B cell (primary cell): Measurements from ENCODE around the gene KAZN.

ENCODE experiments used
- EZH2 ChIP-seq: IDR thresholded peaks from 2 replicates; pipeline ENCODE4 v1.6.1; 2012; ENCODE audit warnings: borderline replicate concordance, low read depth, mild to moderate bottlenecking, moderate library complexity, low read length; ENCODE audit not compliant: insufficient read depth, poor library complexity, severe bottlenecking
- TF ChIP-seq, protein P1 (sequence below): fragments of 200-600 bp; IDR thresholded peaks from one replicate; pipeline ENCODE4 v1.8.0; 2022; ENCODE audit warnings: antibody characterized with exemption, mild to moderate bottlenecking

GRCh38 chr1:14666373-14666772 is 67.9 kb downstream of the KAZN start:
- TF ChIP-seq, protein P1, sequence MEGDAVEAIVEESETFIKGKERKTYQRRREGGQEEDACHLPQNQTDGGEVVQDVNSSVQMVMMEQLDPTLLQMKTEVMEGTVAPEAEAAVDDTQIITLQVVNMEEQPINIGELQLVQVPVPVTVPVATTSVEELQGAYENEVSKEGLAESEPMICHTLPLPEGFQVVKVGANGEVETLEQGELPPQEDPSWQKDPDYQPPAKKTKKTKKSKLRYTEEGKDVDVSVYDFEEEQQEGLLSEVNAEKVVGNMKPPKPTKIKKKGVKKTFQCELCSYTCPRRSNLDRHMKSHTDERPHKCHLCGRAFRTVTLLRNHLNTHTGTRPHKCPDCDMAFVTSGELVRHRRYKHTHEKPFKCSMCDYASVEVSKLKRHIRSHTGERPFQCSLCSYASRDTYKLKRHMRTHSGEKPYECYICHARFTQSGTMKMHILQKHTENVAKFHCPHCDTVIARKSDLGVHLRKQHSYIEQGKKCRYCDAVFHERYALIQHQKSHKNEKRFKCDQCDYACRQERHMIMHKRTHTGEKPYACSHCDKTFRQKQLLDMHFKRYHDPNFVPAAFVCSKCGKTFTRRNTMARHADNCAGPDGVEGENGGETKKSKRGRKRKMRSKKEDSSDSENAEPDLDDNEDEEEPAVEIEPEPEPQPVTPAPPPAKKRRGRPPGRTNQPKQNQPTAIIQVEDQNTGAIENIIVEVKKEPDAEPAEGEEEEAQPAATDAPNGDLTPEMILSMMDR, result no peak
- TF ChIP-seq EZH2, result no peak
